IPS DF 4.7 (cell line): ENCODE measurements around the gene ZNF836.

ENCODE experiments used
- DNase-seq: peaks from one replicate; pipeline ENCODE4 v3.0.0-alpha.2; 2013; ENCODE audit warnings: low spot score; ENCODE audit errors: extremely low read depth

ZNF836 gene

DNA sequence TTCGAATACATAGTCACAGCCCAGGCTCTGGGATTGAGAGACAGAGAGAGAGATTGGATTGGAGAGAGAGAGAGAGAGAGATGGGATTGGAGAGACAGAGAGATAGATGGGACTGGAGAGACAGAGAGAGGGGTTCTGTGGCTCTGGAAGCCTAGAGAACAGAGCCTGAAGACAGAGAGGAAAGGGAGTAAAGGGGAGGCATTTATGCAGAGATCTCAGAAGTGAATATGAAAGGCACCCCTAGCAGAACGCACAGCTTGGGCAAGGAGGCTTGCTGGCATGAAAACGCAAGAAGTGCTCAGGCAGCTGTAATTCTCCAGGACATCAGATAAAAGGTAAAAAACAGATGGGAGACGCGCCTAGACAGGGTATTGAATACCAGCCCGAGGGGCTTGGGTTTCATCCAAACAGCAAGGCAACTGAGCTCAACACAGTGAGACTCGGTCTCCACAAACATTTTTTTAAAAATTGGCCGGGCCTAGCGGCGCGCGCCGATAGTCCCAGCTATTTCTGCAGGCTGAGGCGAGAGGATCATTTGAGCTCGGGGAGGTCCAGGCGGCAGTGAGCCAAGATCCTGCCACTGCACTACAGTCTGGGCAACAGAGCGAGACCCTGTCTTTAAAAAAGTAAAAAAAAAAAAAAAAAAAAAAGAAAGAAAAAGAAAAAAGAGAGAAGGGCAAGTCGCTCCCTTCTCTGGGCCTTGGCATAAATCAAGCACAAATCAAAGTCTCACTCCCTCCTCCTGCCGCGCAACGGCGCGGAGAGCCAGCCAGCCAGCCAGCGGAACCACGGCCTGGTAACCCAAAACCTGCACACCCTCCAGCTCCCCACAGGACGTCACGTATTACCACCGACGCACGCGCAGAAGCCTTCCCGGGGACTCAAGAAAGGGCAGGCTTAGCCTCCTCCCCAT is 17.7 kb upstream of the ZNF836 start:
- DNase-seq = no peak

GRCh38 chr19:52187407-52187806 is 16.0 kb upstream of the ZNF836 start:
- no peak for DNase-seq

DNA sequence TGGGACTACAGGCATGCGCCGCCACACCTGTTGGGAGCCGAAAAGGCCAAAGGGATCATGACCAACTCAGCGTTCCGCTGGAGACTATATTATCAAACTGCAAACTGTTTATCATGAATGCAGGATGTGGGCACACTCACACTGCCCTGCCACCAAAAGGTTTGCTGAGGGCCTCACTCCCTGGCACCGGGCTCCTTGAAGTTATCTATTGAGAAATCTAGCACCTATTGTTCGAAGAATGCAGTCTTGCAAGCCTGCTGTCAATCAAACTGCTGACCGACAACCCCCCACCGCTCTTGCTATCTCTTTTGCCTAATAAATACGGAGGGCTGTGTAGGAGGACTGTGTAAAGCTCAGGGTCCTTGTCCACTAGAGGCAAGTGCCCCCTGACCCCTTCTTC is 5.2 kb upstream of the ZNF836 start:
- DNase-seq = no peak

GRCh38 chr19:52172347-52172746 is 926 bp upstream of the ZNF836 start:
- DNase-seq = no peak

DNA sequence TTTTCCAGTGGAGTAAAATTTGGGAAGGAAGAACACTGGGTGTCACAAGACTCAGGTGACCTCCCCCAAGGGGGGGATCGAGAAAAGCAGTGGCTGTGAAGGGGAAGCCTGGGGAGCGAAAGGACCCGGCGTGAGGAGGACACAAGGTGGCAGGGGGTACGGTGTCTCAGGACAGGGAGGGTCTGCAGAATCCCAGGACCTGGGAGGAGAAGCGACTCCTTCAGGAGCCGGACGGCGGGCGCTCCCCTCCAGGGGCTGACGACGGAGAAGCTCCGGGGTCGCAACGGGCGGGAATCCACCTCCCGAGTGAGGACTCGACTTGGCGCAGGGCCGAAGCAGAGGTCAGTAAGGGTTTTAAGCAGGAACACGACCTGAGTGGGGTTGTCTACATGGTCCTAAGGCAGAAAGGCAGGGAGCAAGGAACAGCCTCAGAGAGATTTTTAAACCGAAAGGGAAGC is 529 bp downstream of the ZNF836 start:
- no peak for DNase-seq

GRCh38 chr19:52170304-52170703 is 1.1 kb downstream of the ZNF836 start:
- no peak for DNase-seq

- no peak for DNase-seq
These were observed 15.6 kb downstream of the ZNF836 start for GRCh38 chr19:52155596-52156359.

GRCh38 chr19:52148256-52148655 is 23.2 kb downstream of the ZNF836 start:
- no peak for DNase-seq

GRCh38 chr19:52142001-52142595 is 29.3 kb downstream of the ZNF836 start:
- no peak for DNase-seq

DNA sequence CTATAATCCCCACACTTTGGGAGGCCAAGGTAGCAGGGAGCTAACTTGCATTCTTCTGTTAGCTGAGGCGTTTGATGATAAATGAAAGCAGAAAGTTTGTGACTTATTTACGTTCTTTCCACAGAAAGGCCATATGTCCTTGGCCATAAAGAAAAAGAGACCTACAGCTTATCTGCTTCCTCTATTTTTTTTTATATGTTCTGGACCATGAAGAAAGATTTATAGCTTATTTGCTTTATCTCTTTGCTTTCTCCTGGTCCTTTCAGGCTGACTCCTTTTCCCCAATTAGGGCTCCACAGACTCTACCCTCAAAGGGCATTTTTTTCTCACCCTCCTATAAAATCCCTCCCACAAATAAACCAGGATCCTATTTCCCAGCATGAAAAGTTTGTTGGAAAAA is 30.2 kb downstream of the ZNF836 start:
- DNase-seq = no peak

DNA sequence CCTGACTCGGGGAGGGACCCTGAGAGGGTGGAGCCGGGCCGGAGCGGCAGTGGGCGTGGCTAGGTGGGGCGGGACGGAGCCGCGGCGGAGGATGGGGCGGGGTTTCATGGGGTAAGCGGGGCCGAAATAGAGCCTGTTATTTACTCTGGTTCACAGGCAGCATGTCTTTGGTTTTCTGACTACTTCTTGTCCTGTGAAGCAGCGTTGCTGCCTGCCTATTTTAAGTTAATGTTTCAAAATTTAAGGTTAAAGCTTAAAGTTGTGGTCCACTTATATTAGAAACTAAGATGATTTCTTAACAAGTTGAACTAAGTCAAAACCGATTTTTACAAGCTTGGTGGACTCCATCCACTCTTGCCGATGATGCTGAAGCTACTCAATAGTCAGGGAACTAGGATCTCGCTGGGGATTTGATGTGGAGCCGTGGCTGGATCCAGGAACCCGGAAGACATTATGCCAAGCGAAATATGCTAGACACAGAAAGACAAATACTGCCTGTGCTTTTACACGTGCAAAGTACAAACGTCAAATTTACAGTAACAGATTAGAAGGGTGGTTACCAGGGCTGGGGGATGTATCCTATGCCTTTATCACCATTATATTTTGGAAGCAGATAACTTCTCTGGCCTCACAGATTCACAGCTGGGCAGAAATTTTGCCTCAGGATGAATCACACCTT is 31.2 kb downstream of the ZNF836 start:
- DNase-seq = no peak

DNA sequence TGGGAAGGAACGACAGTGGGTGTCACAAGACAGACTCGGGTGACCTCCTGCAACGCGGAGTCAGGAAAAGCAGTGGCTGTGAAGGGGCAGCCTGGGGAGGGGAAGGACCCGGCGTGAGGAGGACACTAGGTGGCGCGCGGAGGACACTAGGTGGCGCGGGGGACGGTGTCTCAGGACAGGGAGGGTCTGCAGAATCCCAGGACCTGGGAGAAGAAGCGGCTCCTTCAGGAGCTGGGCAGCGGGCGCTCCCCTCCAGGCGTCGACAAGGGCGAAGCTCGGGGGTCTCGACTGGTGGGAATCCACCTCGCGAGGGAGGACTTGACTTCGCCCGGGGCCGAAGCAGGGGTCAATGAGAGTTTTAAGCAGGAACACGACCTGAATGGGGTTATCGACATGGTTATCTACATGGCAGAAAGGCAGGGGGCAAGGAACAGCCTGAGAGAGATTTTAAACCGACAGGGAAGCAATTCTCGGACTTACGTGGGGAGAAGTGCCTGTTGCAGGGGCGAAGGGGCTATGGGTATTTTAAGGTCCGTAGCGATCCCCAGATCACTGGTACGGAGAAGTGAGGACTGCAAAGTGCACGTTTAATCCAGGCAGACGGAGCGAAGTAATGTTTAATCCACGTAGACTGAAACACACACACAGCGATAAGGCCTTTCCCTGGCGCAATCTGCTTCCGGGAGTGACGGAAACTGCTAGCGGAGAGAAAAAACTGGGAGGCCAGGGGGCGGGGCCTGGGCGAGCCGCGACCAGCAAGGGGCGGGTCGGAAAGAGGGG is 32.0 kb downstream of the ZNF836 start, which contains the start of gene ZNF616:
Gene ZNF616, minus strand, starts transcription at position 687 of the 780 bp plus-strand sequence. CDS start 9,426 bp downstream, outside the sequence.
- DNase-seq = peak; percentile 56

DNA sequence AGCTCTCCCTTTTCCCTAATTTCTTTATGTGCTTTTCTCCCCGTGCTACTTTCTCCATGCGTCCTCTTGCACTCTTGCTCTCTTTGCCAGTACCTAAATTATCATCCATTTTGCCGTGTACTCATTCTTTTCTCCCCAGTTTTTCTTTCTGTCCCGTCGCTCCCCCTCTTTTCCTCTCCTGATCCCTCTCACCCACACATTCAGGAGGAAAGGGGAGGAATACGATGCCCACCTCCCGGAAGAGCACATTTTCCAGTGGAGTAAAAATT is 32.5 kb downstream of the ZNF836 start:
- no peak for DNase-seq

DNA sequence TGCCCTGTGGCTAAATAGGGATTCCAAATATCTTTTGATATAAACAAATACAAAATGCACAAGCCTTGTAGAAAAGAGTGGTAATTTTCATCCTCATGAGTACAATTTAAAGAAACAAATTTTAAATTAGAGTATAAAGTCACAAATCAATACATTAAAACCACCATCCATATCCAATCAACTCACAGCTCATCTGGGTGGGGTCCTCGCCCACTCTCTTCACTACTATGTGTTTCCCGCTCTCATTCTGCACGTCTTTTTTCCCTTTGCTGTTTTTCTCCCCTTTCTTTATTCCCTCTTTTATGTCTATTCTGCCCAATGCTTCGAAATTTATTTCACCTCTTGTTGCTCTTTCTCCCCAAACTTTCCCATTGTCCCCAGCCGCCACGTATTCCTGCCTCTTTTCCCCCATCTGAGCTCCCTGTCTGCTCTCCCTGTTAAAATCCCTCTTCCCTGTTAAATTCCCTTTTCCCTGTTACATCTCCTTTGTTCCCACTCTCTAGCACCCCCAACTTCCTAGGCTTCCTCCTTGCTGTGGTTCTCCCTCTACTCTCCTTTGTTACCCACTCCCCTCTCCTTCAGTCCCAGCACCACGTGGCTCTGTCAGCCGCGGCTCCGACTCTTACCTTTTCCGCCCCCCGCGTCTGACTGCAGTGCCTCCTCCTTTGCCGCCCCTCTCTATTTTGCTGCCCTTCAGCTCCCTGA is 33.0 kb downstream of the ZNF836 start:
- peak; percentile 33 for DNase-seq

DNA sequence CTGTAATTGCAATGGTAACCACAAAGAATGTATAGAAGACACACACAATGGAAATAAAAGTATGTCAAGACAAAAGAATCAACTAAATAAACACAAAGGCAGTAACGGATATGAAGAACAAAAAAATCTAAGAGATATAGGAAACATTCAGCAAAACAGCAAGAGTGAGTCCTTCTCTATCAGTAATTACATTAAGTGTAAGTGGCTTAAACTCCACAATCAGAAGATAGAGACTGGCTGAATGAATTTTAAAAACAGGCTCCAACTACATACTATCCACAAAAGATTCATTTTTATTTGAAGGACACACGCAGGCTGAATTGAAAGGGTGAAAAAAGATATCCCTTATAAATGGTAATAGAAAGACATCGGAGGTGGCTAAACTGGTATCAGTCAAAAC is 51.1 kb downstream of the ZNF836 start:
- DNase-seq = no peak

GRCh38 chr19:52115526-52116053 is 55.8 kb downstream of the ZNF836 start:
- no peak for DNase-seq

GRCh38 chr19:52114691-52115090 is 56.7 kb downstream of the ZNF836 start:
- DNase-seq = no peak

- no peak for DNase-seq
These were observed 58.8 kb downstream of the ZNF836 start for GRCh38 chr19:52112624-52113023.

GRCh38 chr19:52110780-52111179 is 60.6 kb downstream of the ZNF836 start:
- no peak for DNase-seq
